Kidney (tissue), 14 donors: Measurements from ENCODE around the gene SEMA3F. TPM values are rescaled to one million over a fixed set of nuclear protein-coding genes. Genes with fewer than 3 reads are reported as not detected.

Experiments used
- DNase-seq, 5 donors: peaks; one replicate each; pipeline ENCODE4 v3.0.0-alpha.2; 2013 to 2020
- FAIRE-seq: peaks from 2 replicates; lab custom pipeline; 2012; peaks lifted over from hg19 to GRCh38; lab: Jason Lieb, UNC
- H3K27ac ChIP-seq, 2 donors: one replicate each; pipeline ENCODE4 v1.7.0; 2013; ENCODE audit warnings: low read depth in 2 of 2, low read length in 2 of 2, inconsistent platforms in 1 of 2
- H3K27me3 ChIP-seq: one replicate; pipeline ENCODE4 v1.7.1; 2013; ENCODE audit warnings: low read length, inconsistent platforms; ENCODE audit not compliant: control insufficient read depth, insufficient read depth
- H3K36me3 ChIP-seq, 3 donors: one replicate each; pipeline versions ENCODE4 v1.7.0 to v1.7.1; 2013; ENCODE audit warnings: low read length in 3 of 3, control low read depth in 1 of 3, inconsistent platforms in 1 of 3; ENCODE audit not compliant: insufficient read depth in 3 of 3, control insufficient read depth in 2 of 3
- H3K4me1 ChIP-seq, 3 donors: one replicate each; pipeline versions ENCODE4 v1.7.0 to v1.7.1; 2013; ENCODE audit warnings: low read length in 3 of 3, inconsistent platforms in 1 of 3, low read depth in 1 of 3; ENCODE audit not compliant: control insufficient read depth in 2 of 3, insufficient read depth in 2 of 3
- H3K4me3 ChIP-seq, 3 donors: one replicate each; pipeline versions ENCODE4 v1.7.0 to v1.8.1; 2013; ENCODE audit warnings: low read length in 3 of 3, control low read depth in 1 of 3, inconsistent platforms in 1 of 3
- H3K9ac ChIP-seq, 3 donors: one replicate each; pipeline versions ENCODE4 v1.7.0 to v1.7.1; 2013; ENCODE audit warnings: low read length in 3 of 3, control low read depth in 1 of 3, inconsistent platforms in 1 of 3
- H3K9me3 ChIP-seq, 3 donors: one replicate each; pipeline versions ENCODE4 v1.7.0 to v1.7.1; 2013; ENCODE audit warnings: low read length in 3 of 3, control low read depth in 1 of 3, inconsistent platforms in 1 of 3; ENCODE audit not compliant: control insufficient read depth in 2 of 3, insufficient read depth in 1 of 3
- CTCF ChIP-seq: IDR thresholded peaks from 3 replicates; pipeline ENCODE4 v1.5.1; 2012; ENCODE audit warnings: mild to moderate bottlenecking, moderate library complexity, borderline replicate concordance; ENCODE audit not compliant: insufficient read depth; ENCODE audit errors: extremely low read depth
- intact Hi-C: fragments of 100-400 bp; cut with DNase I; formaldehyde crosslinking; loops from one replicate; pipeline ENCODE4 v1.11.1; 2022
- polyA plus RNA-seq: library from polyadenylated mRNA; stranded (reverse); fragments of 350-450 nt; fragmentation: Illumina TruSeq; extraction: RNeasy Lipid Tissue Mini Kit (QIAGEN cat#74804); gene quantifications from one replicate; pipeline ENCODE4 v1.2.3, GENCODE V29; 2014; ENCODE audit warnings: low read depth, low replicate concordance; ENCODE audit not compliant: insufficient read depth
- total RNA-seq: library from RNA; stranded (reverse); fragmentation: NEBNext Ultra II Directional; extraction: Animal tissue kit (Norgen Biotek cat#: 25700); gene quantifications from one replicate; pipeline ENCODE4 v1.2.1, GENCODE V29; 2021
- donor health status: control.
- donor health status: control.
- donor health status: control.
- donor health status: control.
- donor health status: control.
- donor health status: DM: yes; HTN: yes; CAD: no.
- donor health status: Normal renal cell carcinoma (clear cell type).

The SEMA3F gene
- total and polyA plus RNA-seq, 2 donors from 2014 or later: 36.7 to 39.9 TPM

GRCh38 chr3:50192689-50193141 is 37.6 kb downstream of the SEMA3F start:
- Histone ChIP-seq H3K9ac (no peak overlapping the region), H3K36me3 (peaks cover 0 to 3% (median 0%) of the 10 kb centered on the region in 3 donors), H3K27ac (no peak overlapping the region), H3K4me3 (no peak overlapping the region), H3K27me3 (peaks cover 14% of the 10 kb centered on the region), H3K9me3 (no peaks in the 10 kb centered on the region), H3K4me1 (peaks cover 0 to 15% (median 0%) of the 10 kb centered on the region in 3 donors)
- FAIRE-seq: no peak
- intact Hi-C loops: loop anchor here (5.0 kb wide), 1 partner anchor 70 kb away; no protein-coding TSS in a partner anchor
- DNase-seq: peak in 4 of 5 donors; percentile 87 to 91 (median 88)
- TF ChIP-seq CTCF: peak; percentile 91

- Histone ChIP-seq H3K27ac (no peak overlapping the region), H3K4me3 (no peak overlapping the region), H3K9me3 (no peaks in the 10 kb centered on the region), H3K36me3 (peaks cover 0 to 1% (median 0%) of the 10 kb centered on the region in 3 donors), H3K4me1 (peaks cover 0 to 15% (median 0%) of the 10 kb centered on the region in 3 donors), H3K27me3 (peaks cover 14% of the 10 kb centered on the region), H3K9ac (no peak overlapping the region)
- intact Hi-C loops: loop anchor here (5.0 kb wide), 1 partner anchor 71 kb away; no protein-coding TSS in a partner anchor
- no peak for TF ChIP-seq CTCF
- FAIRE-seq (no peak), DNase-seq (no peak)
Measured at GRCh38 chr3:50193286-50193685, 38.2 kb downstream of the SEMA3F start.

GRCh38 chr3:50193746-50194127 is 38.6 kb downstream of the SEMA3F start:
- Histone ChIP-seq H3K27ac (no peak overlapping the region), H3K4me1 (peaks cover 0 to 15% (median 0%) of the 10 kb centered on the region in 3 donors), H3K36me3 (no peaks in the 10 kb centered on the region), H3K4me3 (no peak overlapping the region), H3K9me3 (no peaks in the 10 kb centered on the region), H3K27me3 (peaks cover 14% of the 10 kb centered on the region), H3K9ac (no peak overlapping the region)
- FAIRE-seq (no peak), DNase-seq (no peak)
- no peak for TF ChIP-seq CTCF
- intact Hi-C loops: loop anchor here (5.0 kb wide), 1 partner anchor 71 kb away; no protein-coding TSS in a partner anchor
